Adrenal gland (tissue), 5 donors: ENCODE results near the gene HHIP.

Experiments used
- CTCF ChIP-seq, 6 experiments: fragments of 450-650 bp in 4 of 6; fragments of 200-600 bp in 2 of 6; sonication (generic) in 1 of 6; IDR thresholded peaks; 1 replicate in 5 of 6; 2 replicates in 1 of 6; pipeline versions ENCODE4 v1.5.1 to v1.8.0; 2016 to 2021; ENCODE audit warnings: antibody characterized with exemption in 6 of 6, mild to moderate bottlenecking in 2 of 6, moderate library complexity in 1 of 6
- POLR2A ChIP-seq, 2 donors: fragments of 450-650 bp; IDR thresholded peaks; one replicate each; pipeline ENCODE4 v1.6.1; 2017; ENCODE audit warnings: antibody characterized with exemption in 2 of 2, mild to moderate bottlenecking in 2 of 2, moderate library complexity in 1 of 2
- donor health status: DM: no; HTN: no; CAD: no.

- no peak for TF ChIP-seq CTCF (IDR thresholded peaks at IDR 0.05)
- no peak for TF ChIP-seq POLR2A (IDR thresholded peaks at IDR 0.05)
Measured at GRCh38 chr4:144614850-144615585, 30.9 kb upstream of the HHIP start.
